Activated CD8-positive, alpha-beta T cell treated with anti-CD3 and anti-CD28 coated beads for 36 hours (primary cell): ENCODE measurements around the gene USP40. TPM values are rescaled to one million over a fixed set of nuclear protein-coding genes. Genes with fewer than 3 reads are reported as not detected.

ENCODE experiments used
- ATAC-seq: fragments of 200-7000 bp; cut with Tn5 transposase; one replicate; pipeline ENCODE4 v1.10.0; 2021; ENCODE audit warnings: mild to moderate bottlenecking, moderate library complexity
- CTCF ChIA-PET: fragments of 350-600 bp; sonication (Branson Sonifier 250); formaldehyde crosslinking; loops from one replicate; lab custom pipeline; 2021; ENCODE audit warnings: antibody characterized with exemption; lab: Charles Lee
- POLR2A ChIA-PET: fragments of 350-600 bp; sonication (Branson Sonifier 250); formaldehyde crosslinking; loops from one replicate; lab custom pipeline; 2021; ENCODE audit warnings: antibody characterized with exemption; lab: Charles Lee
- DNase-seq: peaks from one replicate; pipeline ENCODE4 v3.0.0-alpha.2; 2020
- H3K27ac Mint-ChIP-seq: one replicate; pipeline ENCODE4 v1.8.0; 2021; ENCODE audit warnings: mild to moderate bottlenecking, mixed read lengths
- H3K27me3 Mint-ChIP-seq: one replicate; pipeline ENCODE4 v1.8.0; 2021; ENCODE audit warnings: mixed read lengths
- H3K36me3 Mint-ChIP-seq: one replicate; pipeline ENCODE4 v1.8.0; 2021; ENCODE audit warnings: low read depth, mixed read lengths
- H3K4me1 Mint-ChIP-seq: one replicate; pipeline ENCODE4 v1.8.0; 2021; ENCODE audit warnings: low read depth, mixed read lengths
- H3K4me3 Mint-ChIP-seq: one replicate; pipeline ENCODE4 v1.8.0; 2021; ENCODE audit warnings: mild to moderate bottlenecking, moderate library complexity, mixed read lengths
- H3K9me3 Mint-ChIP-seq: one replicate; pipeline ENCODE4 v1.8.0; 2021; ENCODE audit warnings: mixed read lengths
- intact Hi-C: fragments of 100-400 bp; cut with micrococcal nuclease; formaldehyde crosslinking; loops from one replicate; pipeline ENCODE4 v1.10.0; 2022
- total RNA-seq, 2 experiments: library from RNA; stranded (reverse); gene quantifications; one replicate each; pipeline ENCODE4 v1.2.3, GENCODE V29; 2021
- TF ChIP-seq, protein P1 (sequence below): fragments of 200-600 bp; IDR thresholded peaks from one replicate; pipeline ENCODE4 v1.8.0; 2022; ENCODE audit warnings: antibody characterized with exemption, mild to moderate bottlenecking

The USP40 gene
- total RNA-seq, 2 experiments from 2014 or later: 14.0 to 15.8 TPM

DNA sequence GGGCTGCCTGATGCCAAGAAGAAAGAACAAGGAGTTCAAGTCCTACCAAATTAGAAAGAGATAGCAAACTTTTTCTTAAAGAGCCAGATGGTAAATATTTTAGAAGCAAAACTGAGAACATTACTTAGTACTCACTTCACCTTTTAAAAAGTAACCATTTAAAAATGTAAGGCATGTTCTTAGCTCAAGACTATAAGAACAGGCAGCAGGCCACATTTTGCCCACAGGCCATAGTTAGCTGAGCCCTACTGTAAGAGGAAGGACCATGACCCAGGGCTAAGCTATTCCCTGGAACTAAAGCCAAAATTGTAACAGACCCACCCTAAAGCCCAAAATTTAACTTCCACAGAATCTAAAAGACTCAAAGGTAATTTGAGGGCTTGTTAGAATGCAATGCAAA lies 31.3 kb downstream of the USP40 start:
- Mint-ChIP-seq H3K4me1 (no peaks in the 10 kb centered on the region), H3K27me3 (no peaks in the 10 kb centered on the region), H3K27ac (no peak overlapping the region), H3K9me3 (no peaks in the 10 kb centered on the region), H3K36me3 (peaks cover 9% of the 10 kb centered on the region), H3K4me3 (no peak overlapping the region)
- intact Hi-C loops: no loop called here
- ChIA-PET POLR2A (no interaction called here), CTCF (no interaction called here)
- TF ChIP-seq, protein P1, sequence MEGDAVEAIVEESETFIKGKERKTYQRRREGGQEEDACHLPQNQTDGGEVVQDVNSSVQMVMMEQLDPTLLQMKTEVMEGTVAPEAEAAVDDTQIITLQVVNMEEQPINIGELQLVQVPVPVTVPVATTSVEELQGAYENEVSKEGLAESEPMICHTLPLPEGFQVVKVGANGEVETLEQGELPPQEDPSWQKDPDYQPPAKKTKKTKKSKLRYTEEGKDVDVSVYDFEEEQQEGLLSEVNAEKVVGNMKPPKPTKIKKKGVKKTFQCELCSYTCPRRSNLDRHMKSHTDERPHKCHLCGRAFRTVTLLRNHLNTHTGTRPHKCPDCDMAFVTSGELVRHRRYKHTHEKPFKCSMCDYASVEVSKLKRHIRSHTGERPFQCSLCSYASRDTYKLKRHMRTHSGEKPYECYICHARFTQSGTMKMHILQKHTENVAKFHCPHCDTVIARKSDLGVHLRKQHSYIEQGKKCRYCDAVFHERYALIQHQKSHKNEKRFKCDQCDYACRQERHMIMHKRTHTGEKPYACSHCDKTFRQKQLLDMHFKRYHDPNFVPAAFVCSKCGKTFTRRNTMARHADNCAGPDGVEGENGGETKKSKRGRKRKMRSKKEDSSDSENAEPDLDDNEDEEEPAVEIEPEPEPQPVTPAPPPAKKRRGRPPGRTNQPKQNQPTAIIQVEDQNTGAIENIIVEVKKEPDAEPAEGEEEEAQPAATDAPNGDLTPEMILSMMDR: no peak
- ATAC-seq (no peak), DNase-seq (no peak)

DNA sequence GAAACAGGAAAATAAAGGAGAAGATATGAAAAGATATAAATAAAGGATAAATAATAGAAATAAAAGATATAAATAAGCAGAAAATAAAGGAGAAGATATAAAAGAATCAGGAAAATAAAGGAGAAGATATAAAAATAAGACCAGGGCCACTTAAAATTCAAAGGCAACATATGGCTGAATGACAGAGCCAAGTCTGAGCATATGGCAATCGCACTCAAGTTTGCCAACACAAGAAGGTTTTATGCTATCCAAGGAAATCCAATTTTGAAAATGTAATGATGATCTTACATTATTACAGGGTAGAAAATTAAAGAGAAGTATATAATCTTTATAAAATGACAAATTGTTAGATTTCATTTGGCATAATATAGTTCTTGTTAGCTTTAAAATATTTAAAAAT lies 33.6 kb downstream of the USP40 start:
- CTCF ChIA-PET: interaction anchor here (0.7 to 1.3 kb wide), 2 partner anchors 9 to 20 kb away, joined by 3 read pairs; no protein-coding TSS in a partner anchor
- DNase-seq (no peak), ATAC-seq (no peak)
- Mint-ChIP-seq H3K27ac (no peak overlapping the region), H3K4me3 (no peak overlapping the region), H3K4me1 (no peaks in the 10 kb centered on the region), H3K36me3 (peaks cover 9% of the 10 kb centered on the region), H3K9me3 (no peaks in the 10 kb centered on the region), H3K27me3 (no peaks in the 10 kb centered on the region)
- TF ChIP-seq, protein P1: no peak
- intact Hi-C loops: no loop called here
- POLR2A ChIA-PET: interaction anchor here (0.6 kb wide), 1 partner anchor 8 kb away, joined by 3 read pairs; no protein-coding TSS in a partner anchor

DNA sequence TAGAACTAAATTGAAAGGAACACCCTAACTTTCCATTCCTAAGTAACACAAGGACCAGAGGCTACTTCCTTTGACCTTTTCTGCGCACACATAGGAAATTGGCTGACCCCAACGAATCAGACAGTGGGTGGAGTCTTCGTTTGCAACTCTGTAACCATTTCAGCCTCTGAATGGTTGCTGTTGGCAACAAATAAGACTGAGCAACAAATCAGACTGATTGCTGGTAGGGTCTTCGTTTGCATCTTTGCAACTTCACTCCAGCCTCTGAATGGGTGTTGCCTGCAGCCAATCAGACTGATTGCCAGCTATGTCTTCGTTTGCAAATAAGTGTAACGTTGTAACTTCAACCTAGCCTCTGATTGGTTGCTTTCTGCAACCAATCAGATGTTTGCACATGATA lies 34.6 kb downstream of the USP40 start:
- TF ChIP-seq, protein P1: no peak

DNA sequence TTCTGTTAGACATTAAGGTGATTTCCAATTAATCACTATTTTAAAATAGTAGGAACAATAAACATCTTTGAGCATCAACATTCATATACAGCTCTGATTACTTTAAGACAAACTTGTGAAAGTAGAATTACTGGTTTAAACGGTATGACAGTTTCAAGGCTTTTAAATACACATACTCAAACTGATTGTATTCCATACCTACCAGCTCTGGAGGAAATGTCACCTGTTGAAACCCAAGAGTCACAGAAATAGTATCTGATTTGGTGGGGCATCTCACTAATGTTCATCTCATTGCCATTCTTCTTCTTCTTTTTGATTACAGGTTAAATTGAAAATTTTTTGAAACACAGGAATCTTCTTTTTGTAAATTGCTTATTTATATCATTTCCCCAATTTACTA lies 36.2 kb downstream of the USP40 start:
- no peaks in the 10 kb centered on the region for H3K4me1 Mint-ChIP-seq
- CTCF ChIA-PET: no interaction called here
- no peak overlapping the region for H3K4me3 Mint-ChIP-seq
- intact Hi-C loops: no loop called here
- ATAC-seq: no peak
- no peaks in the 10 kb centered on the region for H3K9me3 Mint-ChIP-seq
- POLR2A ChIA-PET: no interaction called here
- no peaks in the 10 kb centered on the region for H3K27me3 Mint-ChIP-seq
- no peak for DNase-seq
- TF ChIP-seq, protein P1: no peak
- H3K36me3 Mint-ChIP-seq: peaks cover 8% of the 10 kb centered on the region
- H3K27ac Mint-ChIP-seq: no peak overlapping the region

More for the DNA sequence above, 34.6 kb downstream of the USP40 start:
- ChIA-PET CTCF (no interaction called here), POLR2A (no interaction called here)
- Mint-ChIP-seq H3K9me3 (no peaks in the 10 kb centered on the region), H3K36me3 (peaks cover 8% of the 10 kb centered on the region), H3K4me3 (no peak overlapping the region), H3K27ac (no peak overlapping the region), H3K27me3 (no peaks in the 10 kb centered on the region), H3K4me1 (no peaks in the 10 kb centered on the region)
- no peak for ATAC-seq
- intact Hi-C loops: no loop called here
- DNase-seq: no peak

DNA sequence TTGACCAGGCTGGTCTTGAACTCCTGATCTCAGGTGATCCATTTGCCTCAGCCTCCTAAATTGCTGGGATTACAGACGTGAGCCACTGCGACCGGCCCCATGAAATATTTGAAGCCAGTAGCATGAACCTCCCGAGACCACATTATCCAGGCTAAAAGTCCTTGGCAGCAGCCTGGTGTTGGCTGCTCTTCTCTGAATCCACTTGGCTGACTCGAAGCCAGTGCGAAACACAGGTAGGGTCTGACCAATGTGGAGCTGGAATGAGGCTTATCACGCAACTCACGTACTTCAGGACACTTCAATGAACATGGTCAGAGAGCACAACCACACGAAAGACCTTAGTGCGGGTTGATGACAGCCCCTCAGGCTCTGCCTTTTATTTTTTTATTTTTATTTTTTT lies 38.4 kb downstream of the USP40 start:
- intact Hi-C loops: no loop called here
- DNase-seq (no peak), ATAC-seq (no peak)
- Mint-ChIP-seq H3K4me1 (no peaks in the 10 kb centered on the region), H3K4me3 (no peak overlapping the region), H3K36me3 (peaks cover 8% of the 10 kb centered on the region), H3K27ac (no peak overlapping the region), H3K27me3 (no peaks in the 10 kb centered on the region), H3K9me3 (no peaks in the 10 kb centered on the region)
- TF ChIP-seq, protein P1: no peak
- ChIA-PET CTCF (no interaction called here), POLR2A (no interaction called here)
